DMS53 treated with DMSO at 0.1 percent for 48 hours (cell line): Measurements from ENCODE around the gene SSX2.
"Not testable (repeated sequence)": the region's sequence is repeated elsewhere in the genome, so short reads cannot be mapped to it uniquely, and the experiment has no call there.

Experiments
- DNase-seq: peaks from one replicate; lab custom pipeline; 2025; ENCODE audit not compliant: unreplicated experiment; lab: John Stamatoyannopoulos, UW

The SSX2 gene, protein sequence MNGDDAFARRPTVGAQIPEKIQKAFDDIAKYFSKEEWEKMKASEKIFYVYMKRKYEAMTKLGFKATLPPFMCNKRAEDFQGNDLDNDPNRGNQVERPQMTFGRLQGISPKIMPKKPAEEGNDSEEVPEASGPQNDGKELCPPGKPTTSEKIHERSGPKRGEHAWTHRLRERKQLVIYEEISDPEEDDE

DNA sequence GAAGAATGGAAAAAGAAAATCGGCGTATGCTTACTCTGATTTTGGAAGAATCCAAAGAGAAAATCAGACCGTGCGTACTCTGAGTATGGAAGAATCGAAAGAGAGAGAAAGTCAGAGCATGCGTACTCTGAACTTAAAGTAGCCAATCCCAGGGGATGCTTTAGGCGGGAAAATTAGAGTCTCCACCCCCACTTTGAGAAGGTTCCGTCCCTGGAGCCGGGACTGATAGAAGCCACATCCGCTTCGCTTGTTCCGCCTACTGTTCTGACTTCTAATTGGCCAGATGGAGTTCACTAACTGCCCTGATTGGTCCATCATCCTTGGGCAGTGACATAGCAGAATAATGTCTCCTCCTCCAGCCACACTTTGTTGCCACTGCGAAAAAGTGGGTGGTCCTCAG is at the start of gene SSX2:
SSX2 (minus strand) TSS at position 101 of the 400 bp plus-strand sequence. CDS start 1,429 bp downstream, outside the sequence.
- not testable (repeated sequence) for DNase-seq

DNA sequence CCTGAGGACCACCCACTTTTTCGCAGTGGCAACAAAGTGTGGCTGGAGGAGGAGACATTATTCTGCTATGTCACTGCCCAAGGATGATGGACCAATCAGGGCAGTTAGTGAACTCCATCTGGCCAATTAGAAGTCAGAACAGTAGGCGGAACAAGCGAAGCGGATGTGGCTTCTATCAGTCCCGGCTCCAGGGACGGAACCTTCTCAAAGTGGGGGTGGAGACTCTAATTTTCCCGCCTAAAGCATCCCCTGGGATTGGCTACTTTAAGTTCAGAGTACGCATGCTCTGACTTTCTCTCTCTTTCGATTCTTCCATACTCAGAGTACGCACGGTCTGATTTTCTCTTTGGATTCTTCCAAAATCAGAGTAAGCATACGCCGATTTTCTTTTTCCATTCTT is 44.0 kb upstream of the SSX2 start, which contains the start of gene SSX2B:
SSX2B (plus strand) TSS at position 301 of the 400 bp plus-strand sequence. CDS start 1,429 bp downstream, outside the sequence.
- not testable (repeated sequence) for DNase-seq

DNA sequence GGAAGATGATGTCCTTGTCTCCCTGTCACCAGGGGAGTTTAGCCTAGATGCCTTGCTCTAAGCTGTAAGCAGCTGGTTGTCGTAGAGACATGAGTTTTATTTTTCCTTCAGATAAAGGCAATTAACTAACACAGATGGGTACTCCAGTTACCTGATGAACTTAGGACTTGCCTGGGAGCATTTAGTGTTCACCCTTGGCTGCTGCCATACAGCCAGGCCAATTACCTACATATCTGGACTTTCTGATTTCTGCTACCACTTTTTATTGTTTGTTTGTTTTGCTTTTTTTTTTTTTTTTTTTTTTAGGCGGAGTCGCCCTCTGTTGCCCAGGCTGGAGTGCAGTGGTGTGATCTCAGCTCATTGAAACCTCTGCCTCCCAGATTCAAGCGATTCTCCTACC is 14.9 kb downstream of the SSX2 start:
- DNase-seq: not testable (repeated sequence)

DNA sequence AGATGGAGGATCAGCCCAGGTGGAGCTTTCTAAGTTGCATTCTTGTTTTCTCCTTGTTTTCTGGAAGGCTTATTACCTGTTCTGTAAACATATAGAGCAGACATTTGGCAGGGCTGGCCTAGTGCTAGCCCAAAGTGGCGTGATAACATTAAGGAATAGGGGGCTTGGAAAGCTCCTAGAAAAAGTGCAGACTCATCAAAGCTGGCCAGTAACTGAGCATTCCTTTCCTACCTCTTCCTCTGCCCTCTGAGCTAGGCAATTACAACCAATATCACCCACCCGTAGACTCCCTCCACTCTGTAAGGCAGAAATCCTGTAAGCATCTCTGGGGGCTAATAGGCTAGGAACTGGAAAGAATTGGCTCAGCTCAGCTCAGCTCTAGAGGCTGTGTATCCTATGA is 44.8 kb downstream of the SSX2 start:
- DNase-seq: not testable (repeated sequence)

DNA sequence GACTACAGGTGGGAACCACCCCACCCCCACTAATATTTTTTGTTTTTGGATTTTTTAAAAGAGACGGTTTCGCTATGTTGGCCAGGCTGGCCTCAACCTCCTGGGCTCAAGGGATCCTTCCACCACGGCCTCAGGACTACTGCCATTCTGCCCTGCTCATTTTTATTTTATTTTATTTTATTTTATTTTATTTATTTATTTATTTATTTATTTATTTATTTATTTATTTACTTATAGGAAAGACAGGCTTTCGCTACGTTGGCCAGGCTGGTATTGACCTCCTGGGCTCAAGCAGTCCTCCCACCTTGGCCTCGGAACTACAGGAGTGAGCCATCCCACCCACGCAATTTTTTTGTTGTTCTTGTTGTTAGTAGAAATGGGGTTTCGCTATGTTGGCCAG is 51.5 kb downstream of the SSX2 start:
- not testable (repeated sequence) for DNase-seq

DNA sequence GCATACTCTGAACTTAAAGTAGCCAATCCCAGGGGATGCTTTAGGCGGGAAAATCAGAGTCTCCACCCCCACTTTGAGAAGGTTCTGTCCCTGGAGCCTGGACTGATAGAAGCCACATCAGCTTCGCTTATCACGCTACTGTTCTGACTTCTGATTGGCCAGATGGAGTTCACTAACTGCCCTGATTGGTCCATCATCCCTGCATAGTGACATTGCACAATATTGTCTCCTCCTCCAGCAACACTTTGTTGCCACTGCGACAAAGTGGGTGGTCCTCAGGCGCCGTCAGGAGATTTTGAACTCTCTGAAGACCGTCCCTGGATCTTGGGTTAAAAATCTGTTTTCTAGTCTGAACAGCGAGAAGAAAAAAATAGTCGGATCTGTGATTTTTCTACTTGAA is 52.2 kb downstream of the SSX2 start, which contains the start of gene SSX7:
SSX7 (minus strand) TSS at position 101 of the 400 bp plus-strand sequence. CDS start 1,428 bp downstream, outside the sequence.
- not testable (repeated sequence) for DNase-seq

DNA sequence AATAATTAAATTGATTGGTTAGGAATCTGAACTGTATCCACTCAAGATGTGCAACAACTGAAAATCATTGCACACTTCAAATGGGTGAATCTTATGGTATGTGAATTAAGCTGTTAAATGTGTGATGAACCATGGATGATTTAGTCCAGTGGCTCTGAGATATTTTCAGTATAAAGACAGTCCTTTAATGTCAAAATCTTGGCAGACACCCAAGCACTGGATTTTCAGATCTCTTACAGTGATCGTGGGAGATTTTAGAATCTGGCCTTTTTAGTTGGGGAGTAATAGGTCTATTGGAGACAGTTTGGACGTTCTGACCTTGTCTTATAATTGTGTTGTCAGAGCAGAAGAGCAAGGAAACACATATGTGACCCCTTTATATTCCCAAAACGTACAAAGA is 56.3 kb downstream of the SSX2 start:
- not testable (repeated sequence) for DNase-seq

DNA sequence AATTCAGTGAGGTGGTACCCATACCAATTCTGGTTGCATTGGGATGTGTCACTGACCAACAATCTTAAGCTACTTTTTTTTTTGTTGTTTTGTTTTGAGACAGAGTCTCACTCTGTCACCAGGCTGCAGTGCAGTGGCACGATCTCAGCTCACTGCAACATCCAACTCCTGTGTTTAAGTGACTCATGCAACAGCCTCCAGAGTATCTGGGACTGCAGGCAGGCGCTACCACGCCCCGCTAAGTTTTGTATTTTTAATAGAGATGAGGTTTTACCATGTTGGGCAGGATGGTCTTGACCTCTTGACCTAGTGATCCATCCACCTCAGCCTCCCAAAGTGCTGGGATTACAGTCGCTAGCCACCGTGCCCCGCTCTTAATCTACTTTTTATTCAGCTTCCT is 58.0 kb downstream of the SSX2 start:
- not testable (repeated sequence) for DNase-seq
